ENCODE measurements around the gene TMEM132C. TPM values are rescaled to one million over a fixed set of nuclear protein-coding genes. Genes with fewer than 3 reads are reported as not detected.

TMEM132C gene
- total and polyA plus RNA-seq, 8 donors = 0.50 to 36.6 (median 33.2) TPM

DNA sequence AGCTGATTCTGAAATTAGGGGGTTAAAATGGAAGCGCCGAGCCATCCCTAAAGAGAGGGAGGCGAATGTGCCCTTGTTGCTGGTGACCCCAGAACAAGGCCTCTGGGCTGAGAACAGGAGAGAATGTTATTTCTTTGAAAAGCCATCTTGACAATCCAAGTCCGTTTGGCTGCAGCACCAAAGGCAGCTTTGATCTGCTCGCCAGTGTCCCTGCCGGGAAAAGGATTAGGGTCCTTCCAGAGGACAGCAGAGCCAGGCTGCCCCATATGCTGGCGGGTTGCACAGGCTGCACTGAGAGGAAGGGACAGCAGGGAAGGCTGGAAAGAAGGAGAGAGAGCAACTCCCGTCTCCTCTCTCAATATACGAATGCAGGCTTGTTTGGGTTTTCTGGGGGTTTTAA lies 141.7 kb downstream of the TMEM132C start:
- intact Hi-C loops (cut with DNase I) = no loop called here
- no peak for TF ChIP-seq CTCF (IDR thresholded peaks at IDR 0.05)
- Histone ChIP-seq H3K27me3 (no peaks in the 10 kb centered on the region), H3K9me3 (no peaks in the 10 kb centered on the region), H3K4me3 (no peak overlapping the region), H3K4me1 (no peaks in the 10 kb centered on the region), H3K36me3 (no peaks in the 10 kb centered on the region), H3K27ac (no peak overlapping the region)
- DNase-seq (peak in 2 of 4 donors; percentile 41 to 71), ATAC-seq (no peak)

DNA sequence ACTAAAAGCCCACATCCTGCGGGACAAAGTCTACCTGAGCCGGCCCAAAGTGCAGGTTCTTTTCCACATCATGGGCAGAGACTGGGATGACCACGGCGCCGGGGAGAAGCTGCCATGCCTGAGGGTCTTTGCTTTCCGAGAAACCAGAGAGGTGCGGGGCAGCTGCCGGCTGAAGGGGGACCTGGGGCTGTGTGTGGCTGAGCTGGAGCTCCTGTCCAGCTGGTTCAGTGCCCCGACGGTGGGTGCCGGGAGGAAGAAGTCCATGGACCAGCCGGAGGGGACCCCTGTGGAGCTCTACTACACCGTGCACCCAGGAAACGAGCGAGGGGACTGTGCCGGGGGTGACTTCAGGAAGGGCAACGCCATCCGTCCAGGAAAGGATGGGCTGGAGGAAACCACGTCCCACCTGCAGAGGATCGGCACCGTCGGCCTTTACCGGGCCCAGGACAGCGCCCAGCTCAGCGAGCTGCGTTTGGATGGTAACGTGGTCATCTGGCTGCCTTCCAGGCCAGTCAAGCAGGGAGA lies 148.1 kb downstream of the TMEM132C start:
- no peak overlapping the region for H3K27ac ChIP-seq
- H3K4me1 ChIP-seq = no peaks in the 10 kb centered on the region
- DNase-seq = no peak
- no peaks in the 10 kb centered on the region for H3K9me3 ChIP-seq
- H3K4me3 ChIP-seq = no peak overlapping the region
- no peak for TF ChIP-seq CTCF (IDR thresholded peaks at IDR 0.05)
- intact Hi-C loops (cut with DNase I) = no loop called here
- no peaks in the 10 kb centered on the region for H3K27me3 ChIP-seq
- no peak for ATAC-seq
- H3K36me3 ChIP-seq = no peaks in the 10 kb centered on the region

GRCh38 chr12:128418944-128419343 lies 152.0 kb downstream of the TMEM132C start:
- Histone ChIP-seq H3K36me3 (no peaks in the 10 kb centered on the region), H3K4me3 (no peak overlapping the region), H3K9me3 (no peaks in the 10 kb centered on the region), H3K27me3 (no peaks in the 10 kb centered on the region), H3K4me1 (no peaks in the 10 kb centered on the region), H3K27ac (no peak overlapping the region)
- ATAC-seq (no peak), DNase-seq (no peak)
- intact Hi-C loops (cut with DNase I) = no loop called here
- no peak for TF ChIP-seq CTCF (IDR thresholded peaks at IDR 0.05)

GRCh38 chr12:128420163-128420562 lies 153.2 kb downstream of the TMEM132C start:
- no peak for ATAC-seq

DNA sequence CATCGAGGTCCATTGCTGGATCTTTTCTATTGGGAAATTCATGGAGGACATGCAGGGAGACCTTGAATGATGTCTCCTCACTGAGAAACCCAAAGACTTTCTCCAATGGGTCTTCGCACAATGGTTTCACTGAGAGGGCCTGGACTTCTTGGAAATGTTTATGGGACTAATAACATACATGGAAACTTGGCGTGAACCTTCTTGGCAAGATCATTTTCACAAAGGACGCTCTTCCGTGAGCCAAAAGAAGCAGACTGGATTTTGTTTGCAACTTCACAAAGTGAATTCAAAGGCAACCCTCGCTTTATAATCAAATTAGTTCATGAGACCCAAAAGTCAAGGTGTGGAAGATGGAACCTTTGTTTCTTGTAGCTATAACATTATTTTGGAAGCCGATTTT lies 154.4 kb downstream of the TMEM132C start:
- no peak for TF ChIP-seq CTCF (IDR thresholded peaks at IDR 0.05)
- ATAC-seq (no peak), DNase-seq (no peak)
- Histone ChIP-seq H3K9me3 (no peaks in the 10 kb centered on the region), H3K27me3 (no peaks in the 10 kb centered on the region), H3K4me3 (no peak overlapping the region), H3K27ac (no peak overlapping the region), H3K36me3 (no peaks in the 10 kb centered on the region), H3K4me1 (no peaks in the 10 kb centered on the region)
- intact Hi-C loops (cut with DNase I) = no loop called here

More at GRCh38 chr12:128420163-128420562, 153.2 kb downstream of the TMEM132C start:
- no peaks in the 10 kb centered on the region for H3K36me3 ChIP-seq
- no peak for TF ChIP-seq CTCF (IDR thresholded peaks at IDR 0.05)
- no peaks in the 10 kb centered on the region for H3K9me3 ChIP-seq
- no peaks in the 10 kb centered on the region for H3K27me3 ChIP-seq
- no peak for DNase-seq
- H3K27ac ChIP-seq = no peak overlapping the region
- intact Hi-C loops (cut with DNase I) = no loop called here
- no peaks in the 10 kb centered on the region for H3K4me1 ChIP-seq
- no peak overlapping the region for H3K4me3 ChIP-seq
